Right kidney (tissue), 1 donor: ENCODE results near the gene ALOX5.
"Not testable (repeated sequence)": the region's sequence is repeated elsewhere in the genome, so short reads cannot be mapped to it uniquely, and the experiment has no call there.

Experiments used
- DNase-seq: peaks from one replicate; pipeline ENCODE4 v3.0.0-alpha.2; 2016

Gene ALOX5

DNA sequence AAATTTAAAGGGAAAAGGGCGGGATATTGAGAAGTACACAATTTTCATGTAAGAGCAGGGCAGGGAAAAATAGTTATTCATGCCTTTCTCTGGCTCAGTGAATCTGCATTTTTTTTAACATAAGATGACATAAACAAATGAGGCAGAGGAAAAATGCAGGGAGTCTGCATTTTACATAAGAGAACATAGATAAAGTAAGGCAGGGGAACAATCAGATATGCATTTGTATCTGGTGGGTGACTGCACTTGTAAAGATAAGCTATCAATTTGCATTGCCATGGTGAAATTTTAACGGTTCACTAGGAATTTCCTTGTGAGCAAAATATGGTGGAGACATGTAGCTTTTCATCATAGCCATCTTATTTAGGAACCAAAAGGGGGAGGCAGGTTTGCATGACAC is 33.5 kb downstream of the ALOX5 start:
- DNase-seq: no peak

DNA sequence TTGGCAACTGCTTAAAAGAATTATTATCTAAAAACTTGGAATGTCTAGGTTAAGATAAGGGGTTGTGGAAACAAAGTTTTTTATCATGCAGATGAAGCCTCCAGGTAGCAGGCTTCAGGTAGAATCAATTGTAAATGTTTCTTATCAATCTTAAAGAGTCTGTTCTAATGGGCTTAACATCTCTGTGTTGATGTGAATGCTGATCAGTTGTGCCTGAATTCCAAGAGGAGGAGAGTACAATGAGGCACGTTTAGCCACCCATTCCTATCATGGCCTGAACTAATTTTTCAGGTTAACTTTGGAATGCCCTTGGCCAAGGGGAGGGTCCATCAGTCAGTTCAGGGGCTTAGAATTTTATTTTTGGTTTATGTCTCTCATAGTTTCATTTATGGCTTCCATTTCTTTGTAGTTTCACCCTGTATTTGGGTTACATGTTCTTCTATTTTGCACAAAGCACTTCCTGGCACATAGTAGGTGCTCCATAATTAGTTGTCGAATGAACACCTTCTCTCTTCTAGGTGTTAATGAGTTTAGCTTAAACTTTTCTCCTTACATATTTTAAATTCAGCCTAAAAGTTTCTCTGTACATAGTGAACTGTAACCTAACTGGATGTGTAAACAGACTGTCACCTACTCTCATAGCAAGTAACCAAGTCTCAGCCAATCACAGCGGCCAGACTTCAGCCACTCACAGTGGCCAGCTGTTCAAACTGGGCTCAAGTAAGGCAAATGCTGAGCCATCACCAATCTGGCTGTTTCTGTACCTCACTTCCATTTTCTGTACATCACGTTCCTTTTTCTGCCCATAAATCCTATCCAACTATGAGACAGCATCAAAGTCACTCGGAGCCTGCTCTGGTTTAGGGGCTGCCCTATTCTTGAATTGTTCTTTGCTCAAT is 34.7 kb downstream of the ALOX5 start:
- DNase-seq: no peak

DNA sequence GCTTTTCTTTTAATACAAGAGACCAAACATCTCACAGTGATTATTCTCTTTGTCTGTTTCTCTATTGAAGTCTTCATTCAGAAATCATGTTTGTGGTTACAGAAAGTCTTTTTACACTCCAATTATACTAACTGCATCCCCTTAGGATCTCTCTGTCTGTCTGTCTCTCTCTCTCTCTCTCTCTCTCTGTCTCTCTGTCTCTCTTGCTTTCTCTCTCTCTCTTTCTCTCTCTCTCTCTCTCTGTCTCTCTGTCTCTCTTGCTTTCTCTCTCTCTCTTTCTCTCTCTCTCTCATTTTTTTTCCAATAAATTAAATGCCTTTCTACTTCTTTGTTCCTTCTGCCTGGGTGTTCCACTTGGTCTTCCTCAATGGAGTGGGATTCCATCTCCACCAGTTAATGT is 35.3 kb downstream of the ALOX5 start:
- DNase-seq: not testable (repeated sequence)

GRCh38 chr10:45409782-45410181 is 35.8 kb downstream of the ALOX5 start:
- DNase-seq: no peak

GRCh38 chr10:45410489-45410806 is 36.4 kb downstream of the ALOX5 start:
- no peak for DNase-seq

GRCh38 chr10:45410807-45411606 is 37.0 kb downstream of the ALOX5 start:
- DNase-seq: no peak

- DNase-seq: no peak
Observed at GRCh38 chr10:45411607-45411940, 37.6 kb downstream of the ALOX5 start.

- not testable (repeated sequence) for DNase-seq
Observed at GRCh38 chr10:45415062-45415461, 41.0 kb downstream of the ALOX5 start.

- no peak for DNase-seq
Observed at GRCh38 chr10:45416603-45417002, 42.6 kb downstream of the ALOX5 start.

DNA sequence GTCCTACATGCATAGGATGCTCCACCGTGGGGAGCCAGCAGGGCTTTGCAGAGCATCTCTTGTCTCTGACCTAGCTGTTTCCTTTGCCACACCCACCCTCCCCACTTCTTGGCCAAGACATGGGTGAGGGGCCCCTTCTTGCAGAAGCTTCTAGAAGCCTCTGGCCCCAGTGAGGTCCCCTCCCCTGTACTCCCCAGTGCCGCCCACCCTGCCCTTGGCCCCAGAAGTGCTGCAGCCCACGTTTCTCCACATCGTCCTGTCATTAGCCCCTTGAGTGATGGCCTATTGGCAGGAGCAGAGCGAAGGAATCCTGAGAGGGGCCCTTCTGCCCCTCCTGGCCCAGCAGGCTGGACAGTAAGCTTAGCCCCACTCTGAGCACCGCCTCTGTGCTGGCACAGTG is 43.7 kb downstream of the ALOX5 start:
- DNase-seq: no peak

DNA sequence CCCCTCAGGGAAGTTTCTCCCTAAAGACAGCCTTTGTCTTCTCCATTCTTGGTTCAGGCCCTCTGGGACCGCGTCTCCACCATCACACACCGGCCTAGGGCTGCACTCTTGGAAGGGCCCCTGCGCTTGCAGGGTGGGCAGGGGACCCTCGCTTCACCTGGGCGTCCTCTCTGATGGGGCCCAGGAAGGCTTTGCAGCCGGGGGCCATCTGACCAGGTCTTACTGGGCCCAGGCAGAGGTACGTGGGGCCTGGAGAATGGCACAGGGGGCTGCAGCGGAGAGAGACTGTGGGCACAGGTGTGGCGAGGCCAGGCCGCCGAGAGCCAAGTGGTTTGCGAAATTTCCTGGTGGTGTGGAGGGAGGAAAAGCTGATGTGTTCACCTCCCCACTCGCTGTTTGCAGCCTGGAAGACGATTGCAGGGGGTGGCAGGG is 44.4 kb downstream of the ALOX5 start:
- no peak for DNase-seq

DNA sequence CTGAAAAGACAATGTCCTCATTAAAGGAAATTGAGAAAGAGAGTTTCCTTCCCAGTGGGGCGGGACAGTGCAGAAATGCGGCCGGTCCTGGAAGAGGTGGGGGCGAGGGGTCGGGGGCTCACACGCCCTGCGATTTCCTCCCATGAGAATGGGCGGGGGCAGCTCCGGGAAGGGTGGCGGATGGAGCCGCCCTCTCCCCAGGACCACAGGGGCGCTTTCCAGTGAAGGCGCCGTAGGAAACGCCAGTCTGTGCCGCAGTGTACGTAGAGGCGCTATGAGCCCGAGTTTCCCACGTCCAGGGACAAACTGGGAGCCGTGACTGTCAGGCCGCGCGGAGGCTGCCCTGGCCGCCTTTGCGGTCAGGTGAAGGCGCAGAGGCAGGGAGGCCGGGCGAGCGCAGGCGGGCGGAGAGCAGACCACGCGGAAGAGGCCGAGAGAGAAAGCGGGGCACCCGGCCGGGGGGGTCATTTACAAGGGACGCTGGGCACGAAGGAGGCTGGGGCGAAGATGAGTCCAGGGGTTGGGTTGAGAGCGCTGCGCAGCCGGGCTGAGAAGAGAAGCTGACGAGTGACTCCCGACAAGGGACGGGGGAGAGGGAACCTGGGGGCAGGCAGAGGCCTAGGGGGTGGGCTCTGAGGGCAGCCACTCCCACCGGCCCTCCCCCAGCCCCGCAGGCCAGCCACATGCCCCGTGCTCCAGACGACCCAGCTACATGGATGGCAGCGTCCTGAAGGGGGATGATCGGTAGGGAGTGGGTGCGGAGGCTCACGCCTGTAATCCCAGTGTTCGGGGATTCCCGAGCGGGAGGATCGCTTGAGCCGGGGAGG is 45.0 kb downstream of the ALOX5 start:
- DNase-seq: peak; percentile 92

DNA sequence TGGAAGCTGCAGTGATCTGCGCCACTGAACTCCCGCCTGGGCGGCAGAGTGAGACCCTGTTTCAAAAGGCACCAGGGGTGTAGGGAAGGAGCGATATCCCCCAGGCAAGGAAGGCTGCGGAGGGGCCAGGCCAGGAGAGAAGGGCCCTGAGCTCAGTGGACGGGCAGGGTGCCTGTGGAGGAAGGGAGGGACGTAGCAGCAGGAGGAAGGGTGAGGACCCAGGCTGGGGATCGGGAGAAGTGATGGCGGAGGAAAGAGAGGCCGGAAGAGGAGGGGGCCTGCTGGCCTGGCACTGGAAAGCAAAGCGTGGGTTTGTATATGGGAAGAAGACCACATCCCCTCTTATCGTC is 45.6 kb downstream of the ALOX5 start:
- DNase-seq: peak; percentile 86

- peak; percentile 29 for DNase-seq
Observed at GRCh38 chr10:45420453-45421192, 46.6 kb downstream of the ALOX5 start.

GRCh38 chr10:45421221-45422097 is 47.4 kb downstream of the ALOX5 start:
- no peak for DNase-seq

GRCh38 chr10:45422207-45422865 is 48.3 kb downstream of the ALOX5 start:
- DNase-seq: no peak

DNA sequence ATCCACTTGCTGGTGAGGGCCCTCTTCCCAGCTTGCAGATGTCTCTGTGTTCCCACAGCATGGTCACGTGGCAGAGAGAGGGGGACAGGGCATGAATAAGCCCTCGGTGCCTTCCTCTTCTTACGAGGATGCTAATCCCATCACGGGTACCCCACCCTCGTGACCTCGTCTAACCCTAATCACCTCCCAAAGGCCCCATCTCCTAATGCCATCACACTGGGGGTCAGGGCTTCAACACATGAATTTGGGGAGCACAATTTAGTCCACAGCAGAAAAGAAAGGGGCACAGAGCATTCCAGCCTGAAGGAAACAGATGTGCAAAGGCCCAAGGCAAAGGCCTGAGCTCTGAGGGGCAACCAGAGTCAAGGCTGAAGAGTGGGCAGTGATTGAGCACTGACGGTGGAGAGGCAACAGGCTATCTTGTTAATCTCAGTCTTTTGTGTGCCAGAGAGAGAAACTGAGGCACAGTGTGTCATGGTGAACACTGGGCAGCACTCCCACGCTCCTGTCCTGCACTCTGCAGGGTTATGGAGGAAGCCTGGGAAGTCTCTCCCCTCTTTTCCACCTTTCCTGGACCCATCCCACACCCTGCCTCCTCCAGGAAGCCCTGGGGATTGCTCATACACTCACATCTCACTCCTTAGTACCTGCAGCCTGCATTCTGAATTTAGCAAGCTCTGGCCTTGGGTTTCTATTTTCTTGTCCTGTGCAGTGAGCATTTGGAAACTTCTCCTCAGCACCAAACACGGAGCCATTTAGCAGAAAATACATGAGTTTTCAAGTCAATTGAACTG is 49.0 kb downstream of the ALOX5 start:
- DNase-seq: no peak

DNA sequence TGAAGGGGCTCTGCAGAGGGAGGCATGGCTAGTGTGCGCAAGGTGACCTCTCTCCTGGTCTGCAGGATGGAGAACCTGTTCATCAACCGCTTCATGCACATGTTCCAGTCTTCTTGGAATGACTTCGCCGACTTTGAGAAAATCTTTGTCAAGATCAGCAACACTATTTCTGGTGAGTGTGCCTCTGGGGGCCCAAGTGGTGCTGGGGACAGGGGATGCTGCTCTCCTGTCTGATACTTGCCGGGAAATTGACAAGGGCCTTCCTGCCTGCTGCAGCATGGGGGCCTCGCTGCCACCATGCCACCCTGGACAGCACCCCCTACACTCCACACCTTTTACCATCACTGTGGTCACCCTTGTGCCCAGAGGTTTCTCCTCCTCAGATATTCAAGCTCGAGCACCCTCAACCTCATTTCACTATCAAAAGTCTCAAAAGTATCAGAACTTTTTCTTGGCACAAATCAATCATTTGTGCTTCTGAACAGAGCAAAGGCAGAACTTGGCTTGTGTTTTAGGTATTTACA is 50.0 kb downstream of the ALOX5 start:
- no peak for DNase-seq

GRCh38 chr10:45424668-45425404 is 50.8 kb downstream of the ALOX5 start:
- no peak for DNase-seq
